GM12873 (cell line): Measurements from ENCODE around the gene CHRND.

Experiments
- TF ChIP-seq, protein P1 (sequence below): IDR thresholded peaks from 2 replicates; pipeline ENCODE4 v1.5.1; 2012; ENCODE audit warnings: low read depth, mild to moderate bottlenecking, moderate library complexity, low read length, control low read depth; ENCODE audit not compliant: insufficient read depth; ENCODE audit errors: missing control alignments

The CHRND gene

DNA sequence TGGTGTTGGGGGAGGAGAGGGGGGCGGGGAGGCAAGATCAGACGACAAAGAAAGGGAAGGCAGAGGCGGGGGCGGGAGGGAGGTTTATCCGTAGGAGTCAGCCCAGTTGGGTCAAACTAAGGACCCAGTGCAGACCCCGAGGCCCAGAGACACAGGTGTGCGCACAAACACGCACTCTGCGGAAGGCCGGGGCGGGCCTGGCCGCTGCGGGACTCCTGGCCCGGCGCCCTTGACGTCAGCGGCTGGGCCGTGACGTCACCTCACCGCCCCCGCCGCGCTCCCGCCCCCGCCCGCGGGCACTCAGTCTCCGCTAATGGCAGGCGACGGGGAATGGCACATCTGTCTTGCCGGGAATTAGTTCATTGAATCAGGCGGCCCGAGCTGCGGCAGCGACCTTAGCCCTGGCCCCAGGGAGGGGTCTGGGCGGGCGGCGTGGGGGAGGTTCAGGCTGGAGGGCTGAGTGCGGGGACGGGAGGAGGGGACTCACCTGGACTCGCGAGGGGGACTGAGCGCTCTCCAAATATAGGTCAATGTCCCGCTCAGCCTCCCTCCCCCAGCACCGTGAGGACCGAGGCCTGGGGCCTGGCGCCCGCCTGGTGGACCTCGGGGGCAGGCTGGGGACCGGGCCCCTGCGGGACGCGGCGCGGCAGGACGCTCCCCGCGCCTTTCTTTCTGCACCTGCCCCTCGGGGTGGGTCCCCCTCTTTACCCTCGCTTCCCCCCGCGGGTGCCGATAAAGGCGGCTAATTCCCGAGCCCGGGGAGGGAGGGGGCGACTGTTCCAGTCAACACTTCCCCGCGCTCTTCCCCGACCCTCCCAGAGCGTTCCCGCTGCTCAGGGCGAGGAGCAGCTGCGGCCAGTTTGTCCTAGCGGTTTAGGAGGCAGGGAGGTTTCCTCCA is 22.8 kb upstream of the CHRND start:
- TF ChIP-seq, protein P1, sequence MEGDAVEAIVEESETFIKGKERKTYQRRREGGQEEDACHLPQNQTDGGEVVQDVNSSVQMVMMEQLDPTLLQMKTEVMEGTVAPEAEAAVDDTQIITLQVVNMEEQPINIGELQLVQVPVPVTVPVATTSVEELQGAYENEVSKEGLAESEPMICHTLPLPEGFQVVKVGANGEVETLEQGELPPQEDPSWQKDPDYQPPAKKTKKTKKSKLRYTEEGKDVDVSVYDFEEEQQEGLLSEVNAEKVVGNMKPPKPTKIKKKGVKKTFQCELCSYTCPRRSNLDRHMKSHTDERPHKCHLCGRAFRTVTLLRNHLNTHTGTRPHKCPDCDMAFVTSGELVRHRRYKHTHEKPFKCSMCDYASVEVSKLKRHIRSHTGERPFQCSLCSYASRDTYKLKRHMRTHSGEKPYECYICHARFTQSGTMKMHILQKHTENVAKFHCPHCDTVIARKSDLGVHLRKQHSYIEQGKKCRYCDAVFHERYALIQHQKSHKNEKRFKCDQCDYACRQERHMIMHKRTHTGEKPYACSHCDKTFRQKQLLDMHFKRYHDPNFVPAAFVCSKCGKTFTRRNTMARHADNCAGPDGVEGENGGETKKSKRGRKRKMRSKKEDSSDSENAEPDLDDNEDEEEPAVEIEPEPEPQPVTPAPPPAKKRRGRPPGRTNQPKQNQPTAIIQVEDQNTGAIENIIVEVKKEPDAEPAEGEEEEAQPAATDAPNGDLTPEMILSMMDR = no peak

DNA sequence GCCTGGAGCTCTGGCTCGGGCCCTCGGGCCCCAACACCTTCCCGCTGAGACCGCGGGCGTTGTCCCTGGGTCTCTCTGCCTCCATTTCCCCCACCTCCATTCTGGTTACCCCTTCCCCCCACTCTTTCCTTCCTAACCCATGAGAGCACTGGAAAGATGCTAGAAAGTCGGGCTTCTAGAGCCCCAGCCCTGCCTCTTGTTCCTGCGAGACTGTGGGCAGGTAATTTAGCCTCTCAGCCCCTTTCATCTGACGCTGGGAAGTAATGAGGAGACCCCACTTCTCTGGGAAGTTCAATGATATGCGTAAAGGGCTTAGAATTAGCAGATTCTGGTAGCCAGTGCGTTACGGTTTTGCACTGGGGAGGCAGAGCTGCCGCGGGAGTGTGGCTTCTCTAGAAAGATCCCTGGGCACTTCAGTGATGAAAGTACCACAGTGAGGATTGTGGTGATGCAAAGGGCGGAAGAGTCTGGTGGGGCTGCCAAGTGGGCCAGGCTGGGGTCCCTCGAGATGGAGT is 22.1 kb upstream of the CHRND start:
- TF ChIP-seq, protein P1 = no peak

DNA sequence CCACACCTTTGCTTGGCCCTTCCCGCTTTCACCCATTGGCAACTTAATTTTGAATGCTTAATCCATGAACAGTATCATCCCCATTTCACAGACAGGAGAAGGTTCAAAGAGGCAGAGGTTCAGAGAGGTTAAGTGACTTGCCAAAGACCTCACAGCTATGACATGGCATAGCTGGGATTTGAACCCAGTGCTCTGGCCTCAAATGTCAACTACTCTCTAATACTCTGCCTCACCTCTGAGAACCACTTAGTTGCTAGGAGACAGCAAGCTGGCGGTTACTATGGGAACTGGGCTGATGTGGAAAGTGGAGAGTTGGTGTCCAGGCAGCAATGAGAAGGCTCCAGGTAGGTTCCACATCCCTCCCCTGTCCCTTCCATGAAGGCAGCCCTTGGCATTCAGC is 21.5 kb upstream of the CHRND start:
- TF ChIP-seq, protein P1 = no peak

DNA sequence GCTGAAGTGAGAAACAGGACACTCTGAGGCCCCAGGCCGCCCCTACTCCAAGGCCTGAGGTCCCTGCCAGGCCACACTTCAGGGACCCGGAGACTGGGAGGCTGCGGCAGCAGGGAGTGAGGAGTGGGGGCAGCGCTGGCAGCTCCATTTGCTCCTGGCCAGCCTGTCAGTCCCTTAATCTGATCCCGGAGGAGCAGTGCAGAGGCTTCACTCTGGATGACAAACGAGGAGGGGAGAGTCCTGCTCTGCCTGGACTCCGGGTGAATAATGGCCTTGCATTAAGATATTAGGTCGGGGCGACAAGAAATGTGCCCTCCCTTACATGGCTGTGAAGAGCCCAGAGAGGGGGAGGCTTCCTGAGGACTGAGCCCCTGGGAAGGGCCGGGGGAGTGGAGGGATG is 20.1 kb upstream of the CHRND start:
- TF ChIP-seq, protein P1 = no peak

DNA sequence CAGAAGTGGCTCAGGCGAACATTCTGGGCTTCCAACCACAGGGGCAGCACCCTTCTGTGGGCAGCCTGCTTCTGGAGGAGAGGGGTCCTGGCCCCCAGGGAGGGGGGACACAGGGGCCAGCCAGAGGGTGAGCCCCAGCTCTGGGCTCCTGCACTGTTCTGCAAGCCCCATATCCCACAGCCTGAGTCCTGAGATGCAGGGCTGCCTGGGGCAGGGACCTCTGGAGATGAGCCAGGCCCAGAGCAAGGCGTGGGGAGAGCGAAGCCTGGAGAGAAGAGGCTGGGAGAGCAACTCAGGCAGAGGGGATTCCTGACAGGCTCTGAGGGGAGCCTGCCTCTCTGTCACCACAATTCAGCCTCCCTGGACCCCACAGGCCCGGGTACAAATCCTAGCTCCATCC is 19.3 kb upstream of the CHRND start:
- TF ChIP-seq, protein P1 = no peak

DNA sequence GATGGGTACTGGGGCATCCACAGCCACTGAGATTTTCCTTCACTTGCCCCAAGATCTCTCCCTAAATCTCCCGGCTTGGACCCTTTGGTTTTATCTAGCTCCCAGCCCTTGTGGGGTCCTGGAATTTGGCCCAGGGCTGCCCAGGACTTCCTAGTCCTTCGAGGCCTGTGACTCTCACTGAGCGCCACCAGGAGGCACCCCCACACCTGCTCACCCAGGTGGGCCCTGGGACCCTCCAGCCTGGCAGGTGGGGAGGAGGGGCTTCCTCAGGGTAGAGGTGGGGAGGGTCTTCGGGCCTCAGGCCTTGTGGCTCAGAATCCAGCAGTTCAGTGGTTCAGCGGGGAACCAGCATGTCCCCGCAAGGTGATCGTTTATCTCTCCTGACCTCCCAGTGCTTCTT is 17.7 kb upstream of the CHRND start:
- TF ChIP-seq, protein P1 = no peak

DNA sequence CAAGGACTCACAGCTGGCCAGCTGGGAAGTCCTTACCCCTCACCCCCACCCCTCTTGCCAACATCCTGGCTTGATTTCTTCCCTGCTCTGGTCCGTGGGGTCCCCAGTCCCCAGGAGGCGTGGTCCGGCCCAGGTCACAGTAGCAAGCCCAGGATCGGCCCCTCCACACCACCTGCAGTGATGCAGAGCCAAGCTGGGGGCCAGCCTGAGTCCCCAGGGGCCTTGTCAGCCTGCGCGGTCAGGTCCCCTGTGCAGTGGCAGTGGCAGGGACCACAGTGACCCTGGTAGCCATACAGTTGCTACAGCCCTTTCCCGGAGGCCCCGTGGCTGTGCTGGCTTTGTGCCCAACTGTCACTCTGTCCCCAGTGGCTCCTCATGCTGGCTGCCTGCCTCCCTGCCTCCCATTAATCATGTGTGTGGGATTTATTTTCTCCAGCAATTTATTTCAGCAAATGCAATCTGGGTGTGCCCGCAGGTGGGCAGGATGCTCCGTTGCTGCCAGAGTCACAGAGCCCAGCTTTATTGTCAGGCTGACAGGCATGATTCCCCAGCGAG is 14.5 kb upstream of the CHRND start:
- TF ChIP-seq, protein P1 = no peak
